Liver (tissue), 9 donors: ENCODE measurements around the gene SLC7A6. TPM values are rescaled to one million over a fixed set of nuclear protein-coding genes. Genes with fewer than 3 reads are reported as not detected.

Experiments used
- DNase-seq: peaks from one replicate; pipeline ENCODE4 v3.0.0-alpha.2; 2017; ENCODE audit warnings: low spot score
- H3K27ac ChIP-seq, 2 donors: one replicate each; pipeline ENCODE4 v1.7.0; 2013; ENCODE audit warnings: inconsistent platforms in 2 of 2, low read length in 2 of 2, control low read depth in 1 of 2, low read depth in 1 of 2, mild to moderate bottlenecking in 1 of 2
- H3K27me3 ChIP-seq, 4 donors: one replicate each; pipeline versions ENCODE4 v1.6.1 to v1.7.0; 2013; ENCODE audit warnings: low read length in 3 of 4, inconsistent platforms in 1 of 4, mild to moderate bottlenecking in 1 of 4, moderate library complexity in 1 of 4; ENCODE audit not compliant: control insufficient read depth in 4 of 4, insufficient read depth in 4 of 4
- H3K36me3 ChIP-seq, 4 donors: one replicate each; pipeline versions ENCODE4 v1.6.1 to v1.7.0; 2013; ENCODE audit warnings: low read length in 3 of 4, mild to moderate bottlenecking in 3 of 4, low read depth in 1 of 4, moderate library complexity in 1 of 4; ENCODE audit not compliant: control insufficient read depth in 4 of 4, insufficient read depth in 3 of 4
- H3K4me1 ChIP-seq, 4 donors: one replicate each; pipeline versions ENCODE4 v1.6.1 to v1.7.0; 2013; ENCODE audit warnings: low read length in 3 of 4, mild to moderate bottlenecking in 3 of 4, moderate library complexity in 1 of 4; ENCODE audit not compliant: control insufficient read depth in 4 of 4, insufficient read depth in 4 of 4
- H3K4me3 ChIP-seq, 3 donors: one replicate each; pipeline versions ENCODE4 v1.6.1 to v1.7.0; 2013; ENCODE audit warnings: low read length in 3 of 3, control low read depth in 1 of 3, low read depth in 1 of 3, mild to moderate bottlenecking in 1 of 3
- H3K9ac ChIP-seq, 2 donors: one replicate each; pipeline ENCODE4 v1.7.0; 2013; ENCODE audit warnings: low read length in 2 of 2, mild to moderate bottlenecking in 2 of 2, moderate library complexity in 2 of 2, control low read depth in 1 of 2, low read depth in 1 of 2
- H3K9me3 ChIP-seq, 4 donors: one replicate each; pipeline versions ENCODE4 v1.6.1 to v1.7.0; 2013; ENCODE audit warnings: low read length in 3 of 4; ENCODE audit not compliant: control insufficient read depth in 4 of 4
- HNF4A ChIP-seq, 2 donors: conservative IDR thresholded peaks; 2 replicates each; pipeline ENCODE4 v1.6.1; 2016; ENCODE audit warnings: antibody characterized with exemption in 2 of 2, mild to moderate bottlenecking in 2 of 2
- HNF4G ChIP-seq: IDR thresholded peaks from 2 replicates; pipeline ENCODE4 v1.6.1; 2016; ENCODE audit warnings: antibody characterized with exemption
- NR2F2 ChIP-seq: IDR thresholded peaks from 2 replicates; pipeline ENCODE4 v1.6.1; 2016; ENCODE audit warnings: antibody characterized with exemption
- RXRA ChIP-seq, 2 donors: IDR thresholded peaks; 2 replicates each; pipeline ENCODE4 v1.6.1; 2017 to 2018; ENCODE audit warnings: antibody characterized with exemption in 2 of 2, mild to moderate bottlenecking in 1 of 2
- SP1 ChIP-seq: IDR thresholded peaks from 2 replicates; pipeline ENCODE4 v1.6.1; 2018; ENCODE audit warnings: antibody characterized with exemption, mild to moderate bottlenecking
- TAF1 ChIP-seq: conservative IDR thresholded peaks from 2 replicates; pipeline ENCODE4 v1.6.1; 2016; ENCODE audit warnings: antibody characterized with exemption, mild to moderate bottlenecking
- YY1 ChIP-seq: IDR thresholded peaks from 2 replicates; pipeline ENCODE4 v1.6.1; 2016; ENCODE audit warnings: antibody characterized with exemption, mild to moderate bottlenecking
- WGBS: extraction: QIAGEN DNeasy Blood & Tissue Kit; methylation state at CpG from one replicate; pipeline ENCODE4 v1.1.7; 2013; 5-methylcytosine and 5-hydroxymethylcytosine counted together
- polyA plus RNA-seq, 2 donors: library from polyadenylated mRNA; stranded (reverse) in 1 of 2; unstranded in 1 of 2; fragments of 200-250 nt in 1 of 2; fragments of >200 nt in 1 of 2; fragmentation: Nextera tagmentation in 1 of 2; extraction: Ambion mirVana in 1 of 2; gene quantifications; one replicate each; pipeline versions ENCODE4 v1.2.1 to v1.2.3, GENCODE V29; 2013 to 2015
- total RNA-seq, 2 donors: library from RNA; depleted of rRNA; stranded (reverse); fragments of >200 nt; gene quantifications; one replicate each; pipeline ENCODE4 v1.2.3, GENCODE V29; 2014
- TF ChIP-seq, protein P1 (sequence below): IDR thresholded peaks from 2 replicates; pipeline ENCODE4 v1.6.1; 2016; ENCODE audit warnings: antibody characterized with exemption
- TF ChIP-seq, protein P2 (sequence below): IDR thresholded peaks from 2 replicates; pipeline ENCODE4 v1.6.1; 2016; ENCODE audit warnings: antibody characterized with exemption
- TF ChIP-seq, protein P3 (sequence below): IDR thresholded peaks from 2 replicates; pipeline ENCODE4 v1.6.1; 2016; ENCODE audit warnings: antibody characterized with exemption, mild to moderate bottlenecking
- TF ChIP-seq, protein P4 (sequence below): fragments of 150-350 bp; IDR thresholded peaks from 2 replicates; pipeline ENCODE4 v1.5.1; 2017; ENCODE audit warnings: improper control_type of control experiment, low read depth, low read length; ENCODE audit not compliant: missing input control
- TF ChIP-seq, protein P5 (sequence below): IDR thresholded peaks from 2 replicates; pipeline ENCODE4 v1.6.1; 2016; ENCODE audit warnings: antibody characterized with exemption
- donor health status: healthy.
- donor health status: healthy.
- donor health status: healthy.
- donor health status: healthy.
- donor health status: healthy.

The SLC7A6 gene
- total and polyA plus RNA-seq, 4 donors = 1.2 to 4.9 (median 1.9) TPM

DNA sequence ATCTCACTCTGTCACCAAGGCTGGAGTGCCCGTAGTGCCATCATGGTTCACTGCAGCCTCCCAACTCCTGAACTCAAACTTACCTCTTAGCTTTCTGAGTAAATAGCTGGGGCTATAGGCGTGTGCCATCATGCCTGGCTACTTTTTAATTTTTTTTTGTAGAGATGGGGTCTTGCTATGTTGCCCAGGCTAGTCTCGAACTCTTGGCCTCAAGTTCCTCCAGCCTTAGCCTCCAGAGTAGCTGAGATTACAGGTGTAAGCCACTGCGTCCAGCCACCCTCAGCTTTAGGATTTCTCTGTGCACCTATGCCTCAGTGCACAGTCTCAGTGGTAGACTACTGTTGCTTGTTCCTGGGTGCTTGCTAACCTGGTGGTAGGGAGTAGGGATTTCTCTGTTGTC, 5.5 kb downstream of the SLC7A6 start:
- WGBS = 91% methylated on average over 4 of the region's 4 CpGs
- no peak overlapping the region for H3K4me3 ChIP-seq
- no peak for DNase-seq
- H3K27me3 ChIP-seq = no peaks in the 10 kb centered on the region
- no peaks in the 10 kb centered on the region for H3K9me3 ChIP-seq
- no peak overlapping the region for H3K9ac ChIP-seq
- H3K36me3 ChIP-seq = no peaks in the 10 kb centered on the region
- H3K27ac ChIP-seq = no peak overlapping the region
- H3K4me1 ChIP-seq = peaks cover 0 to 5% (median 3%) of the 10 kb centered on the region in 4 donors
- TF ChIP-seq, protein P1, sequence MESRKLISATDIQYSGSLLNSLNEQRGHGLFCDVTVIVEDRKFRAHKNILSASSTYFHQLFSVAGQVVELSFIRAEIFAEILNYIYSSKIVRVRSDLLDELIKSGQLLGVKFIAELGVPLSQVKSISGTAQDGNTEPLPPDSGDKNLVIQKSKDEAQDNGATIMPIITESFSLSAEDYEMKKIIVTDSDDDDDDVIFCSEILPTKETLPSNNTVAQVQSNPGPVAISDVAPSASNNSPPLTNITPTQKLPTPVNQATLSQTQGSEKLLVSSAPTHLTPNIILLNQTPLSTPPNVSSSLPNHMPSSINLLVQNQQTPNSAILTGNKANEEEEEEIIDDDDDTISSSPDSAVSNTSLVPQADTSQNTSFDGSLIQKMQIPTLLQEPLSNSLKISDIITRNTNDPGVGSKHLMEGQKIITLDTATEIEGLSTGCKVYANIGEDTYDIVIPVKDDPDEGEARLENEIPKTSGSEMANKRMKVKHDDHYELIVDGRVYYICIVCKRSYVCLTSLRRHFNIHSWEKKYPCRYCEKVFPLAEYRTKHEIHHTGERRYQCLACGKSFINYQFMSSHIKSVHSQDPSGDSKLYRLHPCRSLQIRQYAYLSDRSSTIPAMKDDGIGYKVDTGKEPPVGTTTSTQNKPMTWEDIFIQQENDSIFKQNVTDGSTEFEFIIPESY = no peak
- TF ChIP-seq TAF1 (no peak), SP1 (no peak)

DNA sequence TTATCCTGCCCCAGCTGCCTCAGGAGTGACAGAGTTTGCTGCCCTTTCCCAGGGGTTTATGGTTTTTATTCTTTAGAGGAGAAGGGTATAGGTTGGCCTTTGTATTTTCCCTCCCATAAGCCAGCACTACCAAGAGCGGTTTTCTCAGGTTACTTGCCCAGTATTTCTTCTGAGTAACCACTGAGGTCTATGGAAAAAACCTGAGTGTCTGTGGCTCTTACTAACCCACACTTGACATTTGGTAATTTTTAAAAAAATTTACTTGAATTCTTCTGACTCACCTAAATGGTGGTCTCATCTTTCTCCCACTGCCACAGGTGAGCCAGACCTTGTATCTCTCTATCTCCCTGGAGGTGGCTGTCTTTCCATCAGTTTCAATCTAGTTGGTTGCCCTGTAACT, 6.0 kb downstream of the SLC7A6 start:
- no peak for DNase-seq
- H3K9ac ChIP-seq = no peak overlapping the region
- no peak overlapping the region for H3K27ac ChIP-seq
- WGBS = 65% methylated on average over 1 of the region's 1 CpG
- TF ChIP-seq, protein P2, sequence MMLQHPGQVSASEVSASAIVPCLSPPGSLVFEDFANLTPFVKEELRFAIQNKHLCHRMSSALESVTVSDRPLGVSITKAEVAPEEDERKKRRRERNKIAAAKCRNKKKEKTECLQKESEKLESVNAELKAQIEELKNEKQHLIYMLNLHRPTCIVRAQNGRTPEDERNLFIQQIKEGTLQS = no peak
- TF ChIP-seq, protein P1 = no peak
- no peak for TF ChIP-seq RXRA (IDR thresholded peaks at IDR 0.05)
- no peak for TF ChIP-seq NR2F2
- TF ChIP-seq HNF4G = no peak
- TF ChIP-seq, protein P3, sequence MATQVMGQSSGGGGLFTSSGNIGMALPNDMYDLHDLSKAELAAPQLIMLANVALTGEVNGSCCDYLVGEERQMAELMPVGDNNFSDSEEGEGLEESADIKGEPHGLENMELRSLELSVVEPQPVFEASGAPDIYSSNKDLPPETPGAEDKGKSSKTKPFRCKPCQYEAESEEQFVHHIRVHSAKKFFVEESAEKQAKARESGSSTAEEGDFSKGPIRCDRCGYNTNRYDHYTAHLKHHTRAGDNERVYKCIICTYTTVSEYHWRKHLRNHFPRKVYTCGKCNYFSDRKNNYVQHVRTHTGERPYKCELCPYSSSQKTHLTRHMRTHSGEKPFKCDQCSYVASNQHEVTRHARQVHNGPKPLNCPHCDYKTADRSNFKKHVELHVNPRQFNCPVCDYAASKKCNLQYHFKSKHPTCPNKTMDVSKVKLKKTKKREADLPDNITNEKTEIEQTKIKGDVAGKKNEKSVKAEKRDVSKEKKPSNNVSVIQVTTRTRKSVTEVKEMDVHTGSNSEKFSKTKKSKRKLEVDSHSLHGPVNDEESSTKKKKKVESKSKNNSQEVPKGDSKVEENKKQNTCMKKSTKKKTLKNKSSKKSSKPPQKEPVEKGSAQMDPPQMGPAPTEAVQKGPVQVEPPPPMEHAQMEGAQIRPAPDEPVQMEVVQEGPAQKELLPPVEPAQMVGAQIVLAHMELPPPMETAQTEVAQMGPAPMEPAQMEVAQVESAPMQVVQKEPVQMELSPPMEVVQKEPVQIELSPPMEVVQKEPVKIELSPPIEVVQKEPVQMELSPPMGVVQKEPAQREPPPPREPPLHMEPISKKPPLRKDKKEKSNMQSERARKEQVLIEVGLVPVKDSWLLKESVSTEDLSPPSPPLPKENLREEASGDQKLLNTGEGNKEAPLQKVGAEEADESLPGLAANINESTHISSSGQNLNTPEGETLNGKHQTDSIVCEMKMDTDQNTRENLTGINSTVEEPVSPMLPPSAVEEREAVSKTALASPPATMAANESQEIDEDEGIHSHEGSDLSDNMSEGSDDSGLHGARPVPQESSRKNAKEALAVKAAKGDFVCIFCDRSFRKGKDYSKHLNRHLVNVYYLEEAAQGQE = no peak
- TF ChIP-seq, protein P4, sequence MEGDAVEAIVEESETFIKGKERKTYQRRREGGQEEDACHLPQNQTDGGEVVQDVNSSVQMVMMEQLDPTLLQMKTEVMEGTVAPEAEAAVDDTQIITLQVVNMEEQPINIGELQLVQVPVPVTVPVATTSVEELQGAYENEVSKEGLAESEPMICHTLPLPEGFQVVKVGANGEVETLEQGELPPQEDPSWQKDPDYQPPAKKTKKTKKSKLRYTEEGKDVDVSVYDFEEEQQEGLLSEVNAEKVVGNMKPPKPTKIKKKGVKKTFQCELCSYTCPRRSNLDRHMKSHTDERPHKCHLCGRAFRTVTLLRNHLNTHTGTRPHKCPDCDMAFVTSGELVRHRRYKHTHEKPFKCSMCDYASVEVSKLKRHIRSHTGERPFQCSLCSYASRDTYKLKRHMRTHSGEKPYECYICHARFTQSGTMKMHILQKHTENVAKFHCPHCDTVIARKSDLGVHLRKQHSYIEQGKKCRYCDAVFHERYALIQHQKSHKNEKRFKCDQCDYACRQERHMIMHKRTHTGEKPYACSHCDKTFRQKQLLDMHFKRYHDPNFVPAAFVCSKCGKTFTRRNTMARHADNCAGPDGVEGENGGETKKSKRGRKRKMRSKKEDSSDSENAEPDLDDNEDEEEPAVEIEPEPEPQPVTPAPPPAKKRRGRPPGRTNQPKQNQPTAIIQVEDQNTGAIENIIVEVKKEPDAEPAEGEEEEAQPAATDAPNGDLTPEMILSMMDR = no peak
- TF ChIP-seq, protein P5, sequence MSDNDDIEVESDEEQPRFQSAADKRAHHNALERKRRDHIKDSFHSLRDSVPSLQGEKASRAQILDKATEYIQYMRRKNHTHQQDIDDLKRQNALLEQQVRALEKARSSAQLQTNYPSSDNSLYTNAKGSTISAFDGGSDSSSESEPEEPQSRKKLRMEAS = no peak
- TF ChIP-seq TAF1 = no peak
- no peak for TF ChIP-seq HNF4A (conservative IDR thresholded peaks at IDR 0.05)
- TF ChIP-seq YY1 = no peak
- H3K9me3 ChIP-seq = no peaks in the 10 kb centered on the region
- no peaks in the 10 kb centered on the region for H3K27me3 ChIP-seq
- H3K4me3 ChIP-seq = no peak overlapping the region
- H3K4me1 ChIP-seq = no peaks in the 10 kb centered on the region
- no peaks in the 10 kb centered on the region for H3K36me3 ChIP-seq
